Peyer's patch (tissue), 4 donors: ENCODE measurements around the gene PDZD8.

Experiments used
- POLR2A ChIP-seq, 2 donors: fragments of 450-650 bp; IDR thresholded peaks; one replicate each; pipeline ENCODE4 v1.5.1; 2017; ENCODE audit warnings: antibody characterized with exemption in 2 of 2, mild to moderate bottlenecking in 2 of 2, moderate library complexity in 2 of 2
- TF ChIP-seq, protein P1 (sequence below), 6 experiments: fragments of 450-650 bp in 4 of 6; fragments of 200-600 bp in 2 of 6; sonication (generic) in 1 of 6; IDR thresholded peaks; one replicate each; pipeline ENCODE4 v1.5.1; 2017 to 2019; ENCODE audit warnings: antibody characterized with exemption in 6 of 6, mild to moderate bottlenecking in 3 of 6, moderate library complexity in 1 of 6

DNA sequence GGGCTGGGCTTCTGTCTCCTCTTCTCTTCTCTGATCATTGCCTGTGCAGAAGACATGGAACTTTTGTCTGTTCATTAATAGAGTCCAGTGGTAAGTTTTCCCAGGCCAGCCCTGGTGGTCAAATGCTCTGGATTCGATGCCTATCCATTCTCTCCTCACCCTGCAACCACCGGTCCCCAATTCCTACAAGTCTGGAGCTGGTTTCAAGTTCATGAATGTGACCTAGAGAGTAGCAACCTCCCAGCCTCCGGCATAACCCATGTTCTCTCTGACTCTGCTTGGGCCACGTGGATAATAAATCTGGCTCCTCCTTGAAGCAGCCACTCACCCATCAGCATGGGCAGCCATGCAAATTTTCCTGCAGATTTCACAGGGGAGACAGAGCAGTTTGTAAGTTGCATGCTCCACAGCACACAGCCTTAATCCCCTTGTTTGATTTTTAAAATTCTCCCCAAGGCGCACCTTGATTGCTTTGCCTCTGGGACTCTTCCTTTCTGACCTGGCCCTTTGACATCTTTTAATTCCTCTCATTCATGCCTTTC, 37.3 kb upstream of the PDZD8 start:
- TF ChIP-seq POLR2A (IDR thresholded peaks at IDR 0.05) = no peak
- TF ChIP-seq, protein P1, sequence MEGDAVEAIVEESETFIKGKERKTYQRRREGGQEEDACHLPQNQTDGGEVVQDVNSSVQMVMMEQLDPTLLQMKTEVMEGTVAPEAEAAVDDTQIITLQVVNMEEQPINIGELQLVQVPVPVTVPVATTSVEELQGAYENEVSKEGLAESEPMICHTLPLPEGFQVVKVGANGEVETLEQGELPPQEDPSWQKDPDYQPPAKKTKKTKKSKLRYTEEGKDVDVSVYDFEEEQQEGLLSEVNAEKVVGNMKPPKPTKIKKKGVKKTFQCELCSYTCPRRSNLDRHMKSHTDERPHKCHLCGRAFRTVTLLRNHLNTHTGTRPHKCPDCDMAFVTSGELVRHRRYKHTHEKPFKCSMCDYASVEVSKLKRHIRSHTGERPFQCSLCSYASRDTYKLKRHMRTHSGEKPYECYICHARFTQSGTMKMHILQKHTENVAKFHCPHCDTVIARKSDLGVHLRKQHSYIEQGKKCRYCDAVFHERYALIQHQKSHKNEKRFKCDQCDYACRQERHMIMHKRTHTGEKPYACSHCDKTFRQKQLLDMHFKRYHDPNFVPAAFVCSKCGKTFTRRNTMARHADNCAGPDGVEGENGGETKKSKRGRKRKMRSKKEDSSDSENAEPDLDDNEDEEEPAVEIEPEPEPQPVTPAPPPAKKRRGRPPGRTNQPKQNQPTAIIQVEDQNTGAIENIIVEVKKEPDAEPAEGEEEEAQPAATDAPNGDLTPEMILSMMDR (IDR thresholded peaks at IDR 0.05) = no peak
